HepG2 (cell line): ENCODE data around the gene PLCXD1. TPM values are rescaled to one million over a fixed set of nuclear protein-coding genes. Genes with fewer than 3 reads are reported as not detected.

Experiments used
- ATAC-seq: fragments of 200-7000 bp; cut with Tn5 transposase; 3 replicates; pipeline ENCODE4 v1.9.1; 2020; ENCODE audit warnings: mild to moderate bottlenecking, moderate library complexity
- BruUV-seq: library from RNA; stranded (reverse); fragments of 400-500 nt; replicated peaks from 2 replicates; lab custom pipeline; 2021; lab: Mats Ljungman, UMichigan
- CTCF ChIA-PET: fragments of 300-600 bp; formaldehyde crosslinking; extraction: SDS; loops from one replicate; lab custom pipeline; 2021; ENCODE audit warnings: low total read pairs, inconsistent platforms, low intra/inter-chr PET ratio; lab: Yijun Ruan, JAX
- POLR2A ChIA-PET: fragments of 350-600 bp; sonication (Branson Sonifier 250); formaldehyde crosslinking; loops from one replicate; lab custom pipeline; 2020; ENCODE audit warnings: antibody characterized with exemption, inconsistent platforms; lab: Yijun Ruan, JAX
- DNase-seq: peaks from one replicate; pipeline ENCODE4 v3.0.0-alpha.2; 2015; ENCODE audit warnings: low spot score
- FAIRE-seq: peaks from 3 replicates; lab custom pipeline; 2011; peaks lifted over from hg19 to GRCh38; lab: Jason Lieb, UNC
- H2AFZ ChIP-seq: one replicate; pipeline ENCODE4 v1.6.1; 2011; ENCODE audit warnings: low read length, inconsistent platforms
- H3K27ac ChIP-seq: fragments of 300-600 bp; 3 replicates; pipeline ENCODE4 v1.8.0; 2011; ENCODE audit warnings: mixed run types, mild to moderate bottlenecking, mixed read lengths, low read length, inconsistent platforms; ENCODE audit not compliant: insufficient read depth; ENCODE audit errors: extremely low read length
- H3K27me3 ChIP-seq, 2 experiments: fragments of 200-600 bp in 1 of 2; 2 replicates in 1 of 2; 3 replicates in 1 of 2; pipeline versions ENCODE4 v1.6.0 to v1.8.0; 2011; ENCODE audit warnings: low read length in 2 of 2, mild to moderate bottlenecking in 2 of 2, moderate library complexity in 2 of 2, inconsistent platforms in 1 of 2; ENCODE audit not compliant: insufficient read depth in 2 of 2, control insufficient read depth in 1 of 2
- H3K36me3 ChIP-seq, 2 experiments: fragments of 200-600 bp in 1 of 2; replicated peaks in 1 of 2; 2 replicates in 1 of 2; 3 replicates in 1 of 2; pipeline versions ENCODE4 v1.5.1 to v1.8.0; 2011; ENCODE audit warnings: low read length in 2 of 2, inconsistent platforms in 1 of 2; ENCODE audit not compliant: insufficient read depth in 2 of 2, control insufficient read depth in 1 of 2
- H3K4me1 ChIP-seq: 2 replicates; pipeline ENCODE4 v1.5.1; 2012; ENCODE audit warnings: low read length, inconsistent platforms; ENCODE audit not compliant: insufficient read depth
- H3K4me2 ChIP-seq: 2 replicates; pipeline ENCODE4 v1.6.0; 2011; ENCODE audit warnings: low read depth, low read length, inconsistent platforms
- H3K4me3 ChIP-seq, 3 experiments: fragments of 200-600 bp in 1 of 3; sonication (generic), shearing (Covaris generic) in 1 of 3; replicated peaks in 1 of 3; 2 replicates each; pipeline ENCODE4 v1.5.1; 2011 to 2016; ENCODE audit warnings: low read length in 3 of 3, inconsistent platforms in 2 of 3, low read depth in 2 of 3, mild to moderate bottlenecking in 2 of 3, control low read depth in 1 of 3, mixed read lengths in 1 of 3; ENCODE audit not compliant: insufficient read depth in 1 of 3
- H3K79me2 ChIP-seq: one replicate; pipeline ENCODE4 v1.6.1; 2011; ENCODE audit warnings: low read length, inconsistent platforms; ENCODE audit not compliant: insufficient read depth
- H3K9ac ChIP-seq: 2 replicates; pipeline ENCODE4 v1.6.0; 2011; ENCODE audit warnings: mild to moderate bottlenecking, low read depth, low read length, inconsistent platforms; ENCODE audit not compliant: insufficient read depth
- H3K9me3 ChIP-seq: 2 replicates; pipeline ENCODE4 v1.5.1; 2012; ENCODE audit warnings: mild to moderate bottlenecking, low read length
- H4K20me1 ChIP-seq: 2 replicates; pipeline ENCODE4 v1.6.0; 2011; ENCODE audit warnings: inconsistent platforms, mild to moderate bottlenecking, low read length, moderate library complexity; ENCODE audit not compliant: insufficient read depth
- CBFB ChIP-seq: sonication (generic); formaldehyde crosslinking; IDR thresholded peaks from 2 replicates; pipeline ENCODE4 v1.4.0; 2020; ENCODE audit warnings: missing genetic modification reagents
- FOXK2 ChIP-seq: fragments of 450-650 bp; IDR thresholded peaks from 2 replicates; pipeline ENCODE4 v1.6.1; 2016
- GLI4 ChIP-seq: sonication (generic); formaldehyde crosslinking; IDR thresholded peaks from 2 replicates; pipeline ENCODE4 v1.5.1; 2020; ENCODE audit warnings: missing genetic modification reagents, mild to moderate bottlenecking, moderate library complexity, borderline replicate concordance
- JARID2 ChIP-seq: sonication (generic); formaldehyde crosslinking; IDR thresholded peaks from 2 replicates; pipeline ENCODE4 v1.8.1; 2023; ENCODE audit warnings: missing genetic modification reagents, inconsistent platforms; ENCODE audit not compliant: insufficient replicate concordance
- JDP2 ChIP-seq: sonication (generic); formaldehyde crosslinking; IDR thresholded peaks from 2 replicates; pipeline ENCODE4 v1.8.1; 2022; ENCODE audit warnings: missing genetic modification reagents, borderline replicate concordance
- KDM2A ChIP-seq: sonication (generic); formaldehyde crosslinking; IDR thresholded peaks from 2 replicates; pipeline ENCODE4 v1.4.0; 2020; ENCODE audit warnings: low read depth, missing genetic modification reagents, borderline replicate concordance
- KDM5B ChIP-seq: sonication (generic); formaldehyde crosslinking; IDR thresholded peaks from 2 replicates; pipeline ENCODE4 v1.4.0; 2020; ENCODE audit warnings: missing genetic modification reagents, mild to moderate bottlenecking, borderline replicate concordance
- PPARG ChIP-seq: conservative IDR thresholded peaks from 2 replicates; pipeline ENCODE4 v1.6.1; 2016; ENCODE audit warnings: missing biosample characterization, missing genetic modification reagents
- ZBTB25 ChIP-seq: IDR thresholded peaks from 2 replicates; pipeline ENCODE4 v1.6.1; 2018; ENCODE audit warnings: missing genetic modification reagents
- ZGPAT ChIP-seq: IDR thresholded peaks from 2 replicates; pipeline ENCODE4 v1.6.1; 2016; ENCODE audit warnings: mild to moderate bottlenecking
- ZNF652 ChIP-seq: IDR thresholded peaks from 2 replicates; pipeline ENCODE4 v1.6.1; 2016; ENCODE audit warnings: low read depth, borderline replicate concordance
- ZNF782 ChIP-seq: sonication (generic); formaldehyde crosslinking; IDR thresholded peaks from 2 replicates; pipeline ENCODE4 v1.4.0; 2020; ENCODE audit warnings: missing genetic modification reagents, mild to moderate bottlenecking, borderline replicate concordance
- WGBS: methylation state at CpG from one replicate; pipeline ENCODE4 v1.1.6; 2017; ENCODE audit warnings: low lambda C conversion rate; 5-methylcytosine and 5-hydroxymethylcytosine counted together
- in situ Hi-C: cut with HindIII; loops from 2 replicates; pipeline ENCODE4 v1.10.0; 2017; ENCODE audit warnings: low pct_unique_long_range_greater_than_20kb; ENCODE audit not compliant: extremely low pct_ligation_motif_present
- intact Hi-C: fragments of 100-400 bp; cut with micrococcal nuclease; formaldehyde crosslinking; loops from one replicate; pipeline ENCODE4 v1.10.0; 2022; ENCODE audit not compliant: unreplicated experiment
- polyA plus RNA-seq, 8 experiments: library from polyadenylated mRNA; depleted of rRNA in 3 of 8; stranded (reverse) in 7 of 8; unstranded in 1 of 8; fragments of >200 nt; fragmentation: Illumina TruSeq in 4 of 8; extraction: Trizol in 4 of 8; gene quantifications; 2 replicates each; pipeline versions ENCODE4 v1.2.1 to v1.2.3, GENCODE V29; 2011 to 2016; ENCODE audit warnings: low read depth in 4 of 8, missing spikeins in 1 of 8, mixed read lengths in 1 of 8; ENCODE audit not compliant: insufficient read depth in 1 of 8
- total RNA-seq, 5 experiments: library from RNA; depleted of rRNA; stranded (reverse); fragments of >200 nt; fragmentation: Illumina TruSeq; extraction: Trizol; gene quantifications; 2 replicates each; pipeline ENCODE4 v1.2.3, GENCODE V29; 2016; ENCODE audit warnings: low read depth in 1 of 5
- TF ChIP-seq, protein P1 (sequence below): sonication (generic); formaldehyde crosslinking; IDR thresholded peaks from 2 replicates; pipeline ENCODE4 v1.8.1; 2022; ENCODE audit warnings: mild to moderate bottlenecking, missing genetic modification reagents
- TF ChIP-seq, protein P2 (sequence below): sonication (generic); formaldehyde crosslinking; IDR thresholded peaks from 2 replicates; pipeline ENCODE4 v1.9.0; 2021; ENCODE audit warnings: mild to moderate bottlenecking, missing genetic modification reagents

PLCXD1 gene
- total and polyA plus RNA-seq, 2 of the 13 experiments (the other 11 are each of a cell fraction or from before 2014, with no cell fraction given): 87.7 to 153 TPM

DNA sequence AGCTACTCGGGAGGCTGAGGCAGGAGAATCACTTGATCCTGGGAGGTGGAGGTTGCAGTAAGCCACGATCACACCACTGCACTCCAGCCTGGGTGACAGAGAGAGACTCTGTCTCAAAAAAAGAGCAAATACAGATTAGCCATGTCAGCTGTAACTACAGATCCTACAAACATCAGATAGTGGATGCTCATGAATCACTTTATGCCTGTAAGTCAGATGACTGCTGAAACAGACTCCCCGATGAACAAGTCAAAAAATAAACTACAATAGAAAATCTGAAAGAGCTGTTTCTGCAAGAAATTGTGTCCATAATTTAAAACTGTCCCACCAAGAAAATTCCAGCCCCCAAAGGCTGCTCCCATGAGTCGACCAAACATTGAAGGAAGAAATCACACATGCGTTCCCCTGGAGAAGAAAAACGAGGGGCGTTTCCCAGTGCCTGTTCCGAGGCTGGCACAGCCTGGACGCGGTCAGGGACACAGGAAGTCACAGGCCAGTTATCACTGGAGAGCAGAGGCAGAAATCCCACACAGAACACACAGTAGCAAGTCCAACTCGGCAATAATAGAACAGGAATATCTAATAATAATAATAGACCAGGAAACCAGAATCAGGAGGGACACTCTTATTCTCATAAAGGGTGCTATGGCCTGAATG lies 67.4 kb downstream of the PLCXD1 start:
- in situ Hi-C loops: no loop called here
- no peak overlapping the region for H3K4me3 ChIP-seq
- no peak overlapping the region for H3K4me2 ChIP-seq
- H3K27ac ChIP-seq: no peak overlapping the region
- ChIA-PET CTCF (no interaction called here), POLR2A (no interaction called here)
- DNase-seq (no peak), FAIRE-seq (no peak), ATAC-seq (no peak)
- intact Hi-C loops: no loop called here
- H3K9me3 ChIP-seq: no peaks in the 10 kb centered on the region
- no peaks in the 10 kb centered on the region for H4K20me1 ChIP-seq
- BruUV-seq: no TSS peak
- 0 out of 2 replicates have a peak, but pooled peaks cover 5% of the 10 kb centered on the region for H3K4me1 ChIP-seq
- peaks cover 3 to 7% of the 10 kb centered on the region in 2 experiments; a peak in 2 of 5 replicates for H3K36me3 ChIP-seq
- H3K79me2 ChIP-seq: no peaks in the 10 kb centered on the region
- H3K9ac ChIP-seq: no peak overlapping the region
- H3K27me3 ChIP-seq: no peaks in the 10 kb centered on the region
- 83% methylated on average over 11 of the region's 11 CpGs for WGBS
- no peak overlapping the region for H2AFZ ChIP-seq
- no peak for TF ChIP-seq FOXK2
- TF ChIP-seq ZNF782 (CRISPR knock-in tag): no peak
- no peak for TF ChIP-seq ZBTB25
- no peak for TF ChIP-seq JDP2 (CRISPR knock-in tag)
- TF ChIP-seq CBFB: no peak
- no peak for TF ChIP-seq KDM5B (CRISPR knock-in tag)
- TF ChIP-seq, protein P1, sequence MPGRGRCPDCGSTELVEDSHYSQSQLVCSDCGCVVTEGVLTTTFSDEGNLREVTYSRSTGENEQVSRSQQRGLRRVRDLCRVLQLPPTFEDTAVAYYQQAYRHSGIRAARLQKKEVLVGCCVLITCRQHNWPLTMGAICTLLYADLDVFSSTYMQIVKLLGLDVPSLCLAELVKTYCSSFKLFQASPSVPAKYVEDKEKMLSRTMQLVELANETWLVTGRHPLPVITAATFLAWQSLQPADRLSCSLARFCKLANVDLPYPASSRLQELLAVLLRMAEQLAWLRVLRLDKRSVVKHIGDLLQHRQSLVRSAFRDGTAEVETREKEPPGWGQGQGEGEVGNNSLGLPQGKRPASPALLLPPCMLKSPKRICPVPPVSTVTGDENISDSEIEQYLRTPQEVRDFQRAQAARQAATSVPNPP (CRISPR knock-in tag): no peak
- no peak for TF ChIP-seq GLI4
- TF ChIP-seq, protein P2, sequence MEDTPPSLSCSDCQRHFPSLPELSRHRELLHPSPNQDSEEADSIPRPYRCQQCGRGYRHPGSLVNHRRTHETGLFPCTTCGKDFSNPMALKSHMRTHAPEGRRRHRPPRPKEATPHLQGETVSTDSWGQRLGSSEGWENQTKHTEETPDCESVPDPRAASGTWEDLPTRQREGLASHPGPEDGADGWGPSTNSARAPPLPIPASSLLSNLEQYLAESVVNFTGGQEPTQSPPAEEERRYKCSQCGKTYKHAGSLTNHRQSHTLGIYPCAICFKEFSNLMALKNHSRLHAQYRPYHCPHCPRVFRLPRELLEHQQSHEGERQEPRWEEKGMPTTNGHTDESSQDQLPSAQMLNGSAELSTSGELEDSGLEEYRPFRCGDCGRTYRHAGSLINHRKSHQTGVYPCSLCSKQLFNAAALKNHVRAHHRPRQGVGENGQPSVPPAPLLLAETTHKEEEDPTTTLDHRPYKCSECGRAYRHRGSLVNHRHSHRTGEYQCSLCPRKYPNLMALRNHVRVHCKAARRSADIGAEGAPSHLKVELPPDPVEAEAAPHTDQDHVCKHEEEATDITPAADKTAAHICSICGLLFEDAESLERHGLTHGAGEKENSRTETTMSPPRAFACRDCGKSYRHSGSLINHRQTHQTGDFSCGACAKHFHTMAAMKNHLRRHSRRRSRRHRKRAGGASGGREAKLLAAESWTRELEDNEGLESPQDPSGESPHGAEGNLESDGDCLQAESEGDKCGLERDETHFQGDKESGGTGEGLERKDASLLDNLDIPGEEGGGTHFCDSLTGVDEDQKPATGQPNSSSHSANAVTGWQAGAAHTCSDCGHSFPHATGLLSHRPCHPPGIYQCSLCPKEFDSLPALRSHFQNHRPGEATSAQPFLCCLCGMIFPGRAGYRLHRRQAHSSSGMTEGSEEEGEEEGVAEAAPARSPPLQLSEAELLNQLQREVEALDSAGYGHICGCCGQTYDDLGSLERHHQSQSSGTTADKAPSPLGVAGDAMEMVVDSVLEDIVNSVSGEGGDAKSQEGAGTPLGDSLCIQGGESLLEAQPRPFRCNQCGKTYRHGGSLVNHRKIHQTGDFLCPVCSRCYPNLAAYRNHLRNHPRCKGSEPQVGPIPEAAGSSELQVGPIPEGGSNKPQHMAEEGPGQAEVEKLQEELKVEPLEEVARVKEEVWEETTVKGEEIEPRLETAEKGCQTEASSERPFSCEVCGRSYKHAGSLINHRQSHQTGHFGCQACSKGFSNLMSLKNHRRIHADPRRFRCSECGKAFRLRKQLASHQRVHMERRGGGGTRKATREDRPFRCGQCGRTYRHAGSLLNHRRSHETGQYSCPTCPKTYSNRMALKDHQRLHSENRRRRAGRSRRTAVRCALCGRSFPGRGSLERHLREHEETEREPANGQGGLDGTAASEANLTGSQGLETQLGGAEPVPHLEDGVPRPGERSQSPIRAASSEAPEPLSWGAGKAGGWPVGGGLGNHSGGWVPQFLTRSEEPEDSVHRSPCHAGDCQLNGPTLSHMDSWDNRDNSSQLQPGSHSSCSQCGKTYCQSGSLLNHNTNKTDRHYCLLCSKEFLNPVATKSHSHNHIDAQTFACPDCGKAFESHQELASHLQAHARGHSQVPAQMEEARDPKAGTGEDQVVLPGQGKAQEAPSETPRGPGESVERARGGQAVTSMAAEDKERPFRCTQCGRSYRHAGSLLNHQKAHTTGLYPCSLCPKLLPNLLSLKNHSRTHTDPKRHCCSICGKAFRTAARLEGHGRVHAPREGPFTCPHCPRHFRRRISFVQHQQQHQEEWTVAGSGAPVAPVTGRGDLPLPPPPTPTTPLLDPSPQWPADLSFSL (CRISPR knock-in tag): no peak
- no peak for TF ChIP-seq JARID2 (CRISPR knock-in tag)
- TF ChIP-seq ZNF652 (CRISPR knock-in tag): no peak
- TF ChIP-seq KDM2A: no peak
- no peak for TF ChIP-seq ZGPAT (CRISPR knock-in tag)
- no peak for TF ChIP-seq PPARG (CRISPR knock-in tag)
